HG03378 (cell line): ENCODE measurements around the gene AXDND1.

Source experiments
- ATAC-seq: cut with Tn5 transposase; IDR thresholded peaks from one replicate; pipeline ENCODE4 v1.9.1; 2021; ENCODE audit warnings: mild to moderate bottlenecking, moderate library complexity; ENCODE audit not compliant: unreplicated experiment

The AXDND1 gene, protein sequence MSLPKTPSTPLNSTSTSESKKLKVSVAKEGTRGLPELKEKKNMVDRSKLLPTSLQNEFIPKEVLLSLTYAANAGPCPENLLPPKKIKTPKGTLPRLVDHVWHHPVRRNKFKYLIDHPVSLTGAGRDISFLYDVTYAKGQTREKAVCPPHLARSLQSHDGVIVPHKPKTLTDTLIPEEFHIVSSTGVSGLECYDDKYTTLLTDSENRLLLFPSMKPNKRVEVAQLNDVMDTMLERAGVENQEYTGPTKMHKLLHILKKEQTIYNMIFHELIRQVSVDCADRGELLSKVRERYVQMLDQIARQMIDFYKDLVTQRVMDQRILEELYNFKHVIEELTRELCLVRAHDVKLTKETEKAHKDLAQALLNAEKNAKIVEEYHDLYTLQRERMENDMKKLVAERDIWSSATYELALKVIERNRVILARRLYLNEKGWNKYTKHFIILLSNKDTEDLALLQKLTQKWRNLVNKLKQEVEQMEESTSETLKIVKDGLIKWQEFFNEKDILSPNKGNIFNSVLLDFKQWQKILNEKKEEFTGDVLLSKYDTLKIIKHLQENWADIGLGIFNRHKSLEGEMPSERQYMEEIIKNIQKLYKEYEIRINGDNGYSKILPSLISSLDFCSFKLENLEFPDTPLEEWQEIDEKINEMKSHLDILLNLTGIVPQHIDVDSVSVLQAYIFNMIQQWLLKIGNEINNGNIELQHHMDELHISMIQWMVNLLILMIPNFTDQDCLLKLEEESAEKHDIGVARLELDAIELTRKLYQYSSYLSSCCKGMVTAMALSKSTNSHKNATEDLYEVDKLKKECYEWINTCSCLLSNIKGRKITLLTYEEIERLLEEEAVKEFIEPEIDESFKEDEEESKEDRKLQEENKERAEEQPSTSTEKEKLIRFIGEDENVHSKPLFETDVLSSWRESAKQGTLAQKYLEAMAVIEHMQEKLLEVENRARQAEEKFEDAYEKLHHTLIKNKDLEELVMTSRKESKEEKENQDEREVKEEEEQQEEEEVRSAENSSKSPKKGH

GRCh38 chr1:179365342-179366092, at the start of gene AXDND1:
AXDND1 (plus strand) TSS chr1:179365971; CDS start chr1:179366510, 539 bp downstream.
- peak; percentile 97 for ATAC-seq

GRCh38 chr1:179318491-179318890, 47.3 kb upstream of the AXDND1 start:
- no peak for ATAC-seq

GRCh38 chr1:179321533-179322216, 44.1 kb upstream of the AXDND1 start:
- no peak for ATAC-seq

GRCh38 chr1:179322557-179322956, 43.2 kb upstream of the AXDND1 start:
- no peak for ATAC-seq

DNA sequence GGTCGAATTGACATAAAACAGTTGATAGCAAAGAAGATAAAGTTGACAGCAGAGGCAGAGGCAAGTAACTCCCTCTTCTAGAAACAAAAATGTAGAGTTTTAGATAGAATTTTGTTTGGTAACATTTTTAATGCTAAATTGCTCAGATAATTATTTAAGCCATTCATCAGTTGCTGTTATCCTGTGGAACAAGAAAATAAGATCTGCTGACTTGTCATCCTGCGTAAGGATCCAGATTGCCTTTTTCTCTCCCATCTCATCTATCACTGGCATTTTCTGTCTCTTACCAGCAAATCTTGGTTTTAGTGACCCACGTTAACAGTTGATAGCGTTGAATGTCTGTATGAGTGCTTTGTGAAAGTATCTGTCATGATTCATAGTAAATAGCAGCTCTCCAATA, 42.3 kb upstream of the AXDND1 start:
- ATAC-seq, result no peak

- ATAC-seq, result no peak
Measured at GRCh38 chr1:179325836-179326235, 39.9 kb upstream of the AXDND1 start.

- no peak for ATAC-seq
Measured at GRCh38 chr1:179326746-179327145, 39.0 kb upstream of the AXDND1 start.

DNA sequence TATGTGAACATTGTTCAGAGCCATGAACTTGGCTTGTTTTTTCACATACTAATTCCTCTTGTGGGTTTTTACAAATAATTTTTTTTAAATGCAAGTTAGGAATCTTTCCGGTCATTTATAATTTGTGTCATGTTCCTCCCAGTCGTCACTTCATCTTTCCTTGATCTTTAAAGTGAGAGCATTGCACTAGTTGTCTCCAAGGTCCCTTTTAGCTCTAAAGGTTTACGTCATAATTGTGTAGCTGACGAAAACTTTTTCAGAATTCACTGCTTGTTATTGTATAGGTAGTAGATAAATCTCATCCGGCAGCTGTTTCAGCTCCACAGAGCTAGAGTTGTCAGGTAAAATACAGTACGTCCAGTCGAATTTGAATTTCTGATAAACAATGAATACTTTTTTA, 38.6 kb upstream of the AXDND1 start:
- no peak for ATAC-seq

DNA sequence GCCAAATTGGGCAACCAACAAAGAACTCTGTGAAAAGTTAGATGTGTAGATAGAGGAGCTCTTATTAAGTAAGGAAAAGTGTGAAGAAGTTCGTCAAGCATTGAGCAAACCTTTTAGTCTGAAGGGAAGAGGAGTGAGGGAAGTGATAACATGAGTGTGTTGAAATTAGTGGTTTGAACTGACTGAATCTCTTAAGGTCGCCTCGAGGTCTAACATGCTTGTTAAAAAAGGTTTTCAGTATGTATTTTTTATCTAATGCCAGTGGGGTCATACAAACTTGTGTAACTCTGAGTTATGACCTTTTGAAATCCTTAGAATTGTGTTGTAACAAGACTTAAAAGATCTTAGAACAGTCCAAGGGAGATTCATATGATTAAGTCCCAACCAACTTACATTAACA, 38.1 kb upstream of the AXDND1 start:
- ATAC-seq, result no peak

DNA sequence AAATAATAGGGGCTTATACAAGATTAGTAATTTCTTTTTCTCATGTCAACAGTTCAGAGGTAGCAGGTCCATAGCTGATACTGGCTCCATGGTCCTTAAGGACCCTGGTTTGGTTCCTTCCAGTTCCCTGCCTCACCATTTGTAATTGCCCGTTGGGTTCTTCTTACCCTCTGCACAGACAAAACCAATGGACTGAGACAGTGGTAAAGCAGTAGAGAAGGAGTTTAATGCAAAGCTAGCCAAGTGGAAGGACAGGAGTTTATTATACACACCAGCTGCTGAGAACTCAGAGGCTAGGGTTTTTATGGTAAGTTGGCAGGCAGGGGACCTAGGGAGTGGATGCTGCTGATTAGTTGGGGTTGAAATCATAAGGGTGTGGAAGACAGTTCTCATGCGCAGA, 35.9 kb upstream of the AXDND1 start:
- ATAC-seq, result no peak

- ATAC-seq, result no peak
Measured at GRCh38 chr1:179334440-179334839, 31.3 kb upstream of the AXDND1 start.

GRCh38 chr1:179337288-179337687, 28.5 kb upstream of the AXDND1 start:
- ATAC-seq, result no peak

- no peak for ATAC-seq
Measured at GRCh38 chr1:179337942-179338560, 27.7 kb upstream of the AXDND1 start.

- no peak for ATAC-seq
Measured at GRCh38 chr1:179340918-179341317, 24.9 kb upstream of the AXDND1 start.

- no peak for ATAC-seq
Measured at GRCh38 chr1:179341943-179342547, 23.7 kb upstream of the AXDND1 start.

DNA sequence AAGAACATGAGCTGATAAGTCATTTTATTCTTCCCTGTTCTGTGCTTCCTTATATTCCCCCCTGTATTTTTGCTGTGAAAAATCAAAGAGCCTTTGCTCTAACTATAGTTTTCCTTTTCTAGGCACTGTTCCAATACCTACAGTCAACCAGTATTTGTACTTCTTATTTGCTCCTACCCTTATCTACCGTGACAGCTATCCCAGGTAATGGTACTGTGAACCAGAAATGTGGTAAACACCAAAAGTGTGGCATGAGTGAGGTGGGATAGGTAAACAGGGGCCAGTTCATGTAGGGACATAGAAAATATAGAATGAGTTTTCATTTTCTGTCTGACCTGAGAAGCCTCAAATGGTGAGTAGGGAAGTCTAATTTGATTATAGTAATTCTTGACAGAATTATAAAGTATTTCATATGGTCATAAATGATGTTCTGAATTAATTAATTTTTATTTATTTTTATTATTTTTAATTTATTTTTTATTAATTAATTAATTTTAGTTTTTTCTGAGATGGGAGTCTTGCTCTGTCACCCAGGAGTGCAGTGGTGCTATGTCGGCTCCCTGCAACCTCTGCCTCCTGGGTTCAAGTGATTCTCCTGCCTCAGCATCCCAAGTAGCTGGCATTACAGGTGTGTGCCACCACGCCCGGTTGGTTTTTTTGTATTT, 22.9 kb upstream of the AXDND1 start:
- ATAC-seq, result no peak

- ATAC-seq, result no peak
Measured at GRCh38 chr1:179351281-179351680, 14.5 kb upstream of the AXDND1 start.

DNA sequence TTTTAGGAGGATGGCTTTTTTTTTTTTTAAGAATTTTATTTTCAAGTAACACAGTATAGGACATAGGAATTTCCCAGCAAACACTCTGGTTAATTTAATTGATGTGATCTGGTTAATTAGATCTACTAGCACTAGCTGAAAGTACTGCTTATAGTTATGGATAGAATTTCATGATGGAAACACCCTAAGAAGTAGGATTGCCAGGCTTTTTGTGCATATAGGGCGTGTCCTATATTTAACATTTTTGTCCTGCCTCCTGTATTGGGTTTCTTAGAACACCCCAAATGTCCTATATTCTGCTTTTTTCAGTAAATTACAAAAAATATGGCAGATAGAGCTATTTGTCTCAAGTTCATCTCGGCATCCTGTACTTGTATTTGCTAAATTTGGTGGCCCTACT, 13.5 kb upstream of the AXDND1 start:
- ATAC-seq, result no peak

GRCh38 chr1:179353546-179353945, 12.2 kb upstream of the AXDND1 start:
- ATAC-seq, result no peak
